Measurements from ENCODE around the gene CTNNAL1. TPM values are rescaled to one million over a fixed set of nuclear protein-coding genes. Genes with fewer than 3 reads are reported as not detected.

The CTNNAL1 gene
- total RNA-seq, 1 donor from 2014 or later: 13.7 TPM

DNA sequence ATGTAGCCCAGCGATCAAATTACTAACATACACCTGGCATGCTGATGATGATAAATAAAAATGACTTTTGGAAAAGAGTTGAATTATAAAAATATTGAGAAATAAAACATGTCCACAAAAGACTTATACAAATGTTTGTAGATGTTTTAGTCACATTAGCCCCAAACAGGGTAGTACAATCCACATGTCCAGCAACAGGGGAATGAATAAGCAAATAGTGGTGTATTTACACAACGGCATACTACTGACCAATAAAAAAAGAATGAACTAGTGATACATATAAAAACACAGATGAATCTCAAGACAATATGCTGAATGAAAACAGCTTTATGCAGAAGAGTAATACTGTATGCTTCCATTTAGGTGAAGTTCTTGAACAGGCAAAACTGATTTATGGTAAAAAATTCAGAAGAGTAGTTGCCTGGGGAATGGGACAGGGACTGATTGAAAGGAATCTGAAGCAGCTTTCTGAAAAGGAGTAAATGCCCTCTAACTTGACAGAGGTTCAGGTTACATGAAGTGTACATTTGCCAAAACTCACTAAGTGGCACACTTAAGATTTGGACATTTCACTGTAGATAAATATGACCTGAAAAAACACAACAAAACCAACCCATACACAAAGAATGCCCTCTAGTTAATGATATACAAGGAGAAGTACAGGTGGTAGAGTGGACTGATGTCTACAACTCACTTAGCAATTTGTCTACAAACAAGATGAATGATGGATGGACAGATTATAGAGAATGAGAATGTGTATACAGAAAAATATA lies 115.8 kb downstream of the CTNNAL1 start:
- H3K4me1 Mint-ChIP-seq (ENCODE audit: low read depth, unreplicated experiment): no peaks in the 10 kb centered on the region
- H3K27me3 Mint-ChIP-seq (ENCODE audit: unreplicated experiment): peaks cover 2% of the 10 kb centered on the region
- no peaks in the 10 kb centered on the region for H3K36me3 Mint-ChIP-seq (ENCODE audit: unreplicated experiment)
- no peak overlapping the region for H3K4me3 Mint-ChIP-seq (ENCODE audit: unreplicated experiment)
- no peak for TF ChIP-seq CTCF (IDR thresholded peaks at IDR 0.05; ENCODE audit: partially characterized antibody, unreplicated experiment)
- DNase-seq: no peak
- no peaks in the 10 kb centered on the region for H3K9me3 Mint-ChIP-seq (ENCODE audit: unreplicated experiment)
- no peak overlapping the region for H3K27ac Mint-ChIP-seq (ENCODE audit: unreplicated experiment)

- Mint-ChIP-seq H3K27ac (ENCODE audit: unreplicated experiment) (no peak overlapping the region), H3K4me1 (ENCODE audit: low read depth, unreplicated experiment) (no peaks in the 10 kb centered on the region), H3K9me3 (ENCODE audit: unreplicated experiment) (no peaks in the 10 kb centered on the region), H3K36me3 (ENCODE audit: unreplicated experiment) (no peaks in the 10 kb centered on the region), H3K4me3 (ENCODE audit: unreplicated experiment) (no peak overlapping the region), H3K27me3 (ENCODE audit: unreplicated experiment) (peaks cover 2% of the 10 kb centered on the region)
- TF ChIP-seq CTCF (IDR thresholded peaks at IDR 0.05; ENCODE audit: partially characterized antibody, unreplicated experiment): no peak
- no peak for DNase-seq
These were observed 118.9 kb downstream of the CTNNAL1 start for GRCh38 chr9:108894225-108894997.

Small RNA genes within 50 kb of the gene (microRNA-seq; reads per million reads assigned to microRNA genes)
- gene MIR32 (ENCODE audit: unreplicated experiment): 184 reads per million, percentile 80 among the genes with 10 or more reads in this experiment

Other genes starting within 250 kb of the CTNNAL1 start
- gene ACTL7B, start 157.5 kb downstream of the CTNNAL1 start, total RNA-seq (ENCODE audit: unreplicated experiment): not detected
- gene ACTL7A, start 151.2 kb downstream of the CTNNAL1 start, total RNA-seq (ENCODE audit: unreplicated experiment): not detected
- gene ELP1, start 79.4 kb downstream of the CTNNAL1 start, total RNA-seq (ENCODE audit: unreplicated experiment): 51.9 TPM
- 5.5 TPM for gene ABITRAM, start 79.1 kb downstream of the CTNNAL1 start, total RNA-seq (ENCODE audit: unreplicated experiment)
- 26.5 TPM for gene TMEM245, start 106.4 kb upstream of the CTNNAL1 start, total RNA-seq (ENCODE audit: unreplicated experiment)
- gene FRRS1L, start 153.8 kb upstream of the CTNNAL1 start, total RNA-seq (ENCODE audit: unreplicated experiment): 4.4 TPM